NOMO-1 treated with DMSO at 0.1 percent for 48 hours (cell line): ENCODE results near the gene MAPK4.
A peak's percentile ranks its signal among the peaks of the same experiment; 100 is the strongest.

Experiments
- DNase-seq: peaks from one replicate; lab custom pipeline; 2025; ENCODE audit not compliant: unreplicated experiment; lab: John Stamatoyannopoulos, UW

Gene MAPK4

GRCh38 chr18:50717563-50717962, 157.7 kb downstream of the MAPK4 start:
- no peak for DNase-seq

DNA sequence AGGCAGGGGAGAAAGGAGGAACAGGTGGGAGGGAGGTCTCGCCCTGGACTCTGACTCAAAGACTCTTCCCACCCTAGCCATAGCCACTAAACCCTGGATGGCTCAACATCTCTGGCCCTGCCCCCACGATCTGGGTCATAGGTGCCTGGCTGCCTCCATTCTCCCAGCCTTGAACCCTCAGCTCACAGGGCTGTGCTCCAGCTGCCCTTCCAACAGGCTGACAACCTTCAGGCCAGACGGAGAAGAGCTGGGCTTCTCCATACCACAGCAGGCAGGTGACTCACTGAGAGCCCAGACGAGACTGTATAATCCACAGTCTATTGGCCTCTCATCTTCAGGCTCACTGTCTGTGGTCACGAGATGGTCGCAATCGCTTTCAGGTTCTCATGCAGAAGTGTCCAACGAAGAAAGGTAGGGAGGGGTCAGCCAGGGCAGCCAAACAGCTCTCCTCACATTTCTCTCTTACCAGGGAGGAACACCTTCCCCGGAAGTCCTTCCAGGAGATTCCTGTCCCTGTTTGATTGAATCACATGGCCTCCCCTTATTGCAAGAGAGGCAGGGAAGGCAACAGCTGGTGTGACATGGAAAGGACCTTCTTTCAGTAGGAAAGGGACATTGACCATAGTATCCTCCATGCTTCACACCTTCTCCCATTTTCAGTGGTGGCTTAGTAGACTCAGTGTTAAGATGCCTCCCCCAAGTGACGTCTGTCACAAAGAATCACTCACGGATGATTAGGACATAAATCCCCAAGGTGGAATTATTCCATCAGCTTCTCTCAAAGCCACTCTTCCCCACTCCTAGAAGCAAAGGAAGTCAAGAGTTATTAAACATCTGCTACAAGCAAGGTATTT, 159.8 kb downstream of the MAPK4 start:
- no peak for DNase-seq

DNA sequence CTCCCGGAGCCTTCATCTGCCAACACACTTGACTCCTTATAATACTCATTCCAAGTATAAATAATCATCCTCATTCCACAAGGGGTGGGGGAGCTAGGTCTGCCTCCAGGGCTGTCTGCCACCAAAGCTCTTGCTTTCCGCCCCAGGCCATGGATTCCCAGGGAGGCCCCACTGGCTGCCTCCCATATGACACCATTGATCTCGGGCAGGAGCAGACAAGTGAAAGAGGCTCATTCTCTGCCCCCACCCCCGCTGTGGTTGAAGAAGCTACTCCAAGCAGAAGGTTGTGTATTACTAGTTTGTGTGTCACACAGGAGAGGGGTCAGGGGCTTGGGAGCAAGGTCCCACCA, 160.4 kb downstream of the MAPK4 start:
- DNase-seq = no peak

DNA sequence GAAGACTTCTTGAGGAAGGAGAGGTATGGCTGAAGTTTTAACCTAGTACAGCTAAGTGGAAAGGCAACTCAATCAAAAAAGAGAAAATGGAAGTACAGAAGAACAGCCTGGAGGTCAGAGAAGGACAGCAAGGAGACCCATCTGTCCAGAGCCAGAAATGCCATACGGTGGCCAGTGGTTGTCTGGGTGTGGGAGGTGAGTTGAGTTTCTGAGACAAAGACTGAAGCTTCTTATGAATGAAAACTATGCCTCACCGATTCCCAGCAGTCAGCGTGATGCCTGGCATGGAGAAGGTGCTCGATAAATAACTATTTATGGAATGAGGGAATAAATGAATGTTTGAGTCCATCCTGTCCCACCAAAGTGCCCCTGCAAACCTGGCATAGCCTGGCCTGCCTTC, 161.1 kb downstream of the MAPK4 start:
- DNase-seq = no peak

DNA sequence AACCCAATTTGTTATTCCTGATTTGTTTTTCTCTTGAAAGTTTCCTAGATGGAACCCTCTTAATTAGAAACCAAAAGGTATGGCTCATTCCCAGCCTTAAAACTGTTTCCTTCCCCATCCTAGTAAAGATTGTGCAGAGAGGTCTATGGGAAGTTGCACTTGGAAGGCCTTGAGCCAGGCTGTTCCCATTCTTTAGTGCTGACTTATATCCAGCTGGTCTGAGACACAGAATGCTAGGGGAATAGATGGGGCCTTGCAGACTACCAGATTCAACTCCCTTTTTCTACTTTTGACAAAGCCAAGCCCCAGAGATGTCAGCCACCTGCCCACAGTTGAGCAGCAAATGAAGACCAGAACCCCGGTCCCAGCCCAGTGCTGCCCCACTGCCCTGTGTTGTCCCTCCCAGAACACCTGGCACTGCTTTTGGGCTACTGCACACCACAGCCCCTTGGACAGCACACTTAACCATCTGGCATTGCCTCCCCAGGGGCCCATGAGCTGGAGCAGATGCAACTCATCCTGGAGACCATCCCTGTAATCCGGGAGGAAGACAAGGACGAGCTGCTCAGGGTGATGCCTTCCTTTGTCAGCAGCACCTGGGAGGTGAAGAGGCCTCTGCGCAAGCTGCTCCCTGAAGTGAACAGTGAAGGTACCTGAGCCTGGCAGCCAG, 161.7 kb downstream of the MAPK4 start:
- no peak for DNase-seq

DNA sequence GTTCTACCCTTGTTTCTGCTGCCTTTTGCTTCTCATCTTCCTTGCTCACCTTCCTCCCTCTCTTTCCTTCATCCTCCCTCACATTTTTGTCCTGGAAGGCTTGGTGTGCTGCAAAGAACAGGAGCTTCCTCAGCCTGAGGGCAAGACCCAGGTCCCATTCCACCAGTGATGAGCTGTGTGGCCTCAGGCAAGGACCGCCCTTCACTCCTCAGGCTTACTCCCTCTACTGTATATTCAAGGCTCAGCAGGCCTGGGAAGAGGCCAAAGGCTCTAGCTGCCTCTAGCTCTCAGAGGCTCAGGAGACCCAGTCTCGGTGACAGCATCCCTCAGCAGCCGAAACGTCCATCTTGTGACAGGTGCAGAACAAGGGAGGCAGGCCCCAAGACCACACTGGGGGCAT, 162.4 kb downstream of the MAPK4 start:
- no peak for DNase-seq

DNA sequence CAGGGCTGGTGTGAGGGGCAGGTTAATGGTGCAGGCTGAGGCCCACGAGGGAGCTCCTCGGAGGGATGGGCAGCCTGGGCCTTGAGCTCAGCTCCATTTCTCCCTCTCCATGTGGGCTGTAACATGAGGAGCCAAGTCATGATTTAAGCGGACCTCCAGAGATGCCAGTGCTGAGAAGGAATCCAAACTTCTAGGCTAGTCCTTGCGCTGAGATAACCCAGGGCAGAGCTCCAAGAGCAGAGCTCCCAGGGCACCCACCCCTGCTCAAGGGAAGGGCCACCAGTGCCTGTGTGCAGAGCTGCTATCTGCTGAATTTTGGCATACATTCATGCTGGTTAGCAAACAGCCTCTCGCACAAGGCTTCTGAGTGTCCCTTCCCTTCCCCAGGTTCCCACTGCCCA, 164.9 kb downstream of the MAPK4 start:
- no peak for DNase-seq

GRCh38 chr18:50726960-50727589, 167.2 kb downstream of the MAPK4 start:
- no peak for DNase-seq

GRCh38 chr18:50727721-50728471, 168.0 kb downstream of the MAPK4 start:
- no peak for DNase-seq

DNA sequence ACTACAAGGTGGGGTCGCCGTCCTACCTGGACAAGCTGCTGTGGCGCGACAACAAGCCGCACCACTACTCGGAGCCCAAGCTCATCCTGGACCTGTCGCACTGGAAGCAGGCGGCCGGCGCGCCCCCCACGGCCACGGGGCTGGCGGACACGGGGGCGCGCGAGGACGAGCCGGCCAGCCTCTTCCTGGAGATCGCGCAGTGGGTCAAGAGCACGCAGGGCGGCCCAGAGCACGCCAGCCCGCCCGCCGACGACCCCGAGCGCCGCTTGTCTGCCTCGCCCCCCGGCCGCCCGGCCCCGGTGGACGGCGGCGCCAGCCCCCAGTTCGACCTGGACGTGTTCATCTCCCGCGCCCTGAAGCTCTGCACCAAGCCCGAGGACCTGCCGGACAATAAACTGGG, 169.5 kb downstream of the MAPK4 start:
- DNase-seq = no peak

DNA sequence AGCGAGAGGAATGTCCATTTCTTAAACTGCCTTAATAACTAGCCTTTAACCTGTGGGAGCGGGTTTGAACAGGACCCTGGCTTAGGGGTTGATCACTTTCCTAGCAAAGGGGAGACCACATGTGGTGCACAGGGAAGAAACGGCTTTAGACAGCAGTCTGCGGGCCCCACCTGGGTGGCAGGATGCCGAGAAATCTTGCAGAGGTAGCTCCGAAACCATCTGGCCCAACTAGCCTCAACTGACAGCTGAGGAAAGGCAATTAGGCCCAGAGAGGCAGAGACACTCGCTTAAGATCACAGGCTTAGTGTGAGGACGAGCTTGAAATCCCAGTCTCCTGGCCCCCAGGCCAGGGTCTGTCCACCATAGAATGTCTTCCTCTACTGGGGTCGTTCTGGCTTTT, 170.1 kb downstream of the MAPK4 start:
- DNase-seq = no peak

GRCh38 chr18:50734342-50734741, 174.5 kb downstream of the MAPK4 start:
- no peak for DNase-seq

GRCh38 chr18:50734886-50735285, 175.0 kb downstream of the MAPK4 start:
- no peak for DNase-seq

- no peak for DNase-seq
These were observed 177.2 kb downstream of the MAPK4 start for GRCh38 chr18:50737127-50737526.

- no peak for DNase-seq
These were observed 178.3 kb downstream of the MAPK4 start for GRCh38 chr18:50738098-50738757.

DNA sequence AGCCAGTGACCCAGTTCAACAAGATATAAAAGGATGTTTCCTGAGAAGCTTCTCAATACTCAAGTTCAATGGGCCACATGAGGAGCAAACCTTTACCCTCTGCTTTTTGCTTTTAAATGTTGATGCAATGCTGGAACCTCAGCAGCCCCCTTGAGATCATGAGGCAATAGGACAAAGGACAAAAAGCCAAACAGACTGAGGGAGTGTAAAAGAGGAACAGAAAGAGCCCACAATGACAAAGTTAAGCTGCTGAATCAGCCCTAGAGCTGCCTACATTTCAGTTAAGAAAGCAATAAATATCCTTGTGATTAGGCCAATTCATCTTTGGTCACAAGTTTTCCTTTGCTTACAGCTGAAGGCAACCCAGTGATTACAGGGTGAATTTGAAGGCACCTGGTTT, 183.1 kb downstream of the MAPK4 start:
- peak; percentile 57 for DNase-seq

DNA sequence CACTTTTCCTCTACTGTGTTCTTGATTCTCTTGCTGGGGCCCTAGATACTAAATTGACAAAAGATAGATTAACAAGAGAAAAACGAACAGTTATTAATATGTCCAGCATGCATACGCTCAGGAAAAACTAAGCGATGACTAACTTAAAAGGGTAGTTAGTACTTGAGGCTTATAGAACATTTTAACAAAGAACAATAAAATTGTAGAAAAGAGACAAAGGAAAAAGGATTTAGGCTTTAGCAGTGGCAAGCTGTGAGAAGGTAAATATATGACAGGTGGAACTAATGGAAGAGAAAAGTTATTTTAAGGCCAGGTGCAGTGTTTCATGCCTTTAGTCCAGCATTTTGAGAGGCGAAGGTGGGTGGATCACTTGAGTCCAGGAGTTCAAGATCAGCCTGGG, 184.4 kb downstream of the MAPK4 start:
- DNase-seq = no peak

DNA sequence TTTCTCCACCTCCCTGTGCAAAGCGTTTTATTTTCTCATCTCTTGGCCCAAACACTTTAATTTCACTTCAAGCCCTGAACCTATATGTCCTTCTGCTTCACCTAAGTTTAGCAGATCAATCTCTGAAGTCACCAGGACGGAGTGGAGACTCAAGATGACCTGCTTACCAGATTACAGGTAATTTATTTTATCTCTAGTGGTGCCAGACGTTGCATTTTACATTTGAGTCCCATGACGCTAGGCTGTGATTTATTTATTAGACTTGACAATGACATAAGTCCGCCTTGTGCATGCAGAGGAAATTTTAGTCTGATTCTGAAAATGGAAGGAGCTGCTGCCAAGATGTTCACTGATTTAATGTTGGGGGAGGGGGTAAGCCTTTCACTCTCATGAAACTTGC, 186.1 kb downstream of the MAPK4 start:
- DNase-seq = no peak

GRCh38 chr18:50747849-50748242, 188.0 kb downstream of the MAPK4 start:
- DNase-seq = no peak

GRCh38 chr18:50748243-50749229, 188.6 kb downstream of the MAPK4 start:
- DNase-seq = no peak
